ENCODE measurements around the gene KIF6.
A peak's percentile ranks its signal among the peaks of the same experiment; 100 is the strongest.
"Not testable (repeated sequence)": the region's sequence is repeated elsewhere in the genome, so short reads cannot be mapped to it uniquely, and the experiment has no call there.

KIF6 gene, protein sequence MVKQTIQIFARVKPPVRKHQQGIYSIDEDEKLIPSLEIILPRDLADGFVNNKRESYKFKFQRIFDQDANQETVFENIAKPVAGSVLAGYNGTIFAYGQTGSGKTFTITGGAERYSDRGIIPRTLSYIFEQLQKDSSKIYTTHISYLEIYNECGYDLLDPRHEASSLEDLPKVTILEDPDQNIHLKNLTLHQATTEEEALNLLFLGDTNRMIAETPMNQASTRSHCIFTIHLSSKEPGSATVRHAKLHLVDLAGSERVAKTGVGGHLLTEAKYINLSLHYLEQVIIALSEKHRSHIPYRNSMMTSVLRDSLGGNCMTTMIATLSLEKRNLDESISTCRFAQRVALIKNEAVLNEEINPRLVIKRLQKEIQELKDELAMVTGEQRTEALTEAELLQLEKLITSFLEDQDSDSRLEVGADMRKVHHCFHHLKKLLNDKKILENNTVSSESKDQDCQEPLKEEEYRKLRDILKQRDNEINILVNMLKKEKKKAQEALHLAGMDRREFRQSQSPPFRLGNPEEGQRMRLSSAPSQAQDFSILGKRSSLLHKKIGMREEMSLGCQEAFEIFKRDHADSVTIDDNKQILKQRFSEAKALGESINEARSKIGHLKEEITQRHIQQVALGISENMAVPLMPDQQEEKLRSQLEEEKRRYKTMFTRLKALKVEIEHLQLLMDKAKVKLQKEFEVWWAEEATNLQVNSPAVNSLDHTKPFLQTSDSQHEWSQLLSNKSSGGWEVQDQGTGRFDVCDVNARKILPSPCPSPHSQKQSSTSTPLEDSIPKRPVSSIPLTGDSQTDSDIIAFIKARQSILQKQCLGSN

GRCh38 chr6:39724787-39725631 lies at the start of gene KIF6:
TSS of gene KIF6 (minus strand) at chr6:39725408. CDS start at chr6:39725310, 98 bp downstream.
- peak; percentile 60 for DNase-seq

DNA sequence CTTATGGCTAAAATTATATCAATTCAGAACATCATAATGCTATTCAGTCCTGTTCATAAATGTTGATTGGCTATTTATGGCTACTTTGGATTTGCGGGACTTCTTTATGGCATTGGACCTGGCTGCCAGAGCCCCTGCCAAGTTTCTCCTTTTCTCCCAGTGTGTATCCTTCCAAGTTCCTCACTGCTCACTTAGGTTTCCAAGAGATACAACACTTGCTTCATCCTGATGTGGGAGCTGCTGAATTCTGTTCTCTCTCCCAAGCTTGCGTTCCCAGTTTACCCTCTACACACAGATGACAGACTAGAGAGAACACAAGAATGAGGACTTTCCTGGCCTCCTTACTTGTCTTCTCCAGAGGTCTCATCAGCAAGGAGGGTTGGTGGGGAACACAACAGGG lies 48.6 kb upstream of the KIF6 start:
- no peak for DNase-seq

DNA sequence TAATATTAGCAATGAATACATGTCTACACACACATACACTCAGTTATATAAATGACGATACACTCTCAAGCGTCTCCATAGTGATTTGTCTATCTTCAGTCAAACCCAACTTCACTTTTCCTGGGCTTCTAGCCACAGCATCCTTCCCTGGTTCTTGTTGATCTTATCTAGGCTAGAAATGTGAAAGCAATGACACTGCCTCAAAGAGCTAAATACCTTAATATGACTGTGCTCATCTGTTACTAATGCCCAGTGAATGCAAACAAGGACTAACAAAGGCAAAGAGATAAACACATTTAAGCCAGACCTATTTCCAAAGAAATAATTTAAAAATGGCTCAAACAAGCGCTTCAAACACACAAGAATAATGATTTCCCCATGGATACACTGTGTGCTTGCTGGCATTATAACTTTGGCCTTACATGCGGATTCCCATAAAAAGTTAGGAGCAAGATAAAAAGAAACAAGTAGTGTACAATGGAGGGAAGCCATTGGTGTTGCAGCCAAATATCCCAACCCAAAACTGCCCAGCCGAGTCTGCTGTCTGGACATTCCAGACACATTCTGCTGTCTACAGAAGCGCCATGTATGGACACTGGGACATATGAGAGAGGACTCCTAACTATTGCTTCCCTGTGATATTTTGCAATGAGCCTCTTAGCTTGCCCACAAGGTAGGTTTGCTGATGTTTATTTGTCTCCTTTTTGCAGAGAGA lies 47.5 kb upstream of the KIF6 start:
- no peak for DNase-seq

GRCh38 chr6:39770446-39770845 lies 45.2 kb upstream of the KIF6 start:
- no peak for DNase-seq

- no peak for DNase-seq
Measured at GRCh38 chr6:39769012-39769411, 43.8 kb upstream of the KIF6 start.

GRCh38 chr6:39765508-39766065 lies 40.4 kb upstream of the KIF6 start:
- DNase-seq, result no peak

GRCh38 chr6:39760226-39760952 lies 35.2 kb upstream of the KIF6 start:
- no peak for DNase-seq

- no peak for DNase-seq
Measured at GRCh38 chr6:39758905-39759605, 33.8 kb upstream of the KIF6 start.

DNA sequence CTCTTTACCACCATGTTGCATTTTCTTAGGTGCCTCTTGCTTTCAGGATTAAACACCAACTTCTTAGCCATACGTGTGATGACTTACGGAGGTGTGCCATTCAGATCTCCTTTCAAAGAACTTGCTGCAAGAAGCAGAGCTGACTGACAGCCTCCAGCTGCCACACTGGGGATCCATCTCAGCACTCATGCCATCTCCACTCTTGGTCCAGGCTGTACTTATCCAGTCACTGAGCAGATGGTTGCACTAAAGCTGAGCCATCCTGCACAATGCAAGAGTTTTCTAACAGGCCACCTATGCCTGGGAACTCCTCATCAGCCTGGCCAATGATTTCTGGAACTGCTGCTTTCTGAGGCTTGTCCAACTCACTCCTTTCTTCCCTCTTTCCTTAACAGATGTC lies 31.4 kb upstream of the KIF6 start:
- no peak for DNase-seq

- no peak for DNase-seq
Measured at GRCh38 chr6:39755231-39755630, 30.0 kb upstream of the KIF6 start.

DNA sequence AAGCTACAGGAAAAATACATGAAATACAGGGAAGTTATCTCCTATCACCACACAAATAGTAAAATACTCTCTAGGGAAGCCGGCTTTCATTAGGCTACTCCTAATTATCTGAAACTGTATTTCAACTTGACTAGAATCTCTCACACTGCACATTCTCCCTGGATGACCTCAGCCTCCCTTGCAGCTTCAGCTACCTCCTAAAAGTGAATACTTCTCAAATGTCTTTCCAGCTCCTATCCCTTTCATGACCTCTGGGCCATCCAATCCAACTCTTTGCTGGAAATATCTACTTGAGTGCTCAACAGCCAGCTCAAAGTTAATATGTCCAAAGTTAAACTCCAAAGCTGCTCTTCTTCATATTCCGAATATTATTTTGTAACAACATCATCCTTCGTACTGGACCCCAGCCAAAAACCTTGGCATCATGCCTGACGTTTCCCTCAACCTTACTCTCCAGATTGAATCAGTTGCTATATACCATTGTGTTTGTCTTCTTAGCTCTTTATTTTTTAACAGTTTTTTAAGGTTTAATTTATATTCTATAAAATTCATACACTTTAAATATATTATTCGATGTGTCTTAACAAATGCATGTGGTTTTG lies 29.4 kb upstream of the KIF6 start:
- DNase-seq, result no peak

- DNase-seq, result no peak
Measured at GRCh38 chr6:39753725-39754045, 28.5 kb upstream of the KIF6 start.

DNA sequence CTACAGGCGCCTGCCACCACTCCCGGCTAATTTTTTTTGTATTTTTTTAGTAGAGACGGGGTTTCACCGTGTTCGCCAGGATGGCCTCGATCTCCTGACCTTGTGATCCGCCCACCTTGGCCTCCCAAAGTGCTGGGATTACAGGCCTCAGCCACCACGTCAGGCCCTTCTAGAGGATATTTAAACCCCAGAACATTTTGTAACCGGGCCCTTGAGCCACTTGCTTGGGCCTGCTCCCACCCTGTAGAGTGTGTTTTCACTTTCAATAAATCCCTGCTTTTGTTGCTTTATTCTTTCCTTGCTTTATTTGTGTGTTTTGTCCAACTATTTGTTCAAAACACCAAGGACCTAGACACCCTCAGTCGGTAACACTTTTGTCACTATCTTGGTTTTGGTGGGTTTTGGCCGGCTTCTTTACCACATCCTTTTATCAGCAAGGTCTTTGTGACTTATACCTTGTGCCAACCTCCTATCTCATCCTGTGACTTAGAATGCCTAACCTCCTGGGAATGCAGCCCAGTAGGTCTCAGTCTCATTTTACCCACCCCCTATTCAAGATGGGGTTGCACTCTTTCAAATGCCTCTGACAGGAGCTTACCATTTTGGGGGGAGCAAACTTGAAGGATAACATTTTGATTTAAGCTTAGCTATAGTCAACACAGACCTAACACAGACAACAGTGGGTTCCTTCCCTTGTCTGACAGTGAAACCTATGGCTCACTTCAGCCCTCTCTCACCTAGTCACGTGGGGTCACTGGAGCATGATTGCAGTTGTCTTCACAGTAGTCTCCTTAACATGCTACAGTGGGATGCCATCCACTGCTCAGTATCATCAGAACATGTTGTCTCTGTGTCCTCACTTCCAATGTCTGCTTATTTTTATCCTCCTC lies 27.9 kb upstream of the KIF6 start:
- no peak for DNase-seq

GRCh38 chr6:39746795-39747194 lies 21.6 kb upstream of the KIF6 start:
- no peak for DNase-seq

DNA sequence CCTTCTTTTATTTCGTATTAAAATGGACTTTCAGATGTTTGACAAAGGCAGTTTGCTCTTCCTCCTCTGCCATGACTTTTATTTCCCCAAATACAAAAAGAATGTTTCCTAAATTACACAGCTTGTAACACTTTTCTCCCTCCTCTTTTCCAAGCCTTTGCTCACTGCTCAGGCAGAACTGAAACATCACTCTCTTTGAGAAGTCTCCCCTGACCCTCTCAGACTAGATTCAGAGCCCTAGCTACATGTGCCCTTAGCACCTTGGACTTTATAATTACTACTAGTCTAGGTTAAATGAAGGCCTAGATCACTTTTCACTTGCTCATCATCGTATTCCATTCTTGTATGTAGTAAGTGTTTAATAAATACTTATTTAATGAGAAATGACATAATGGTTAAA lies 8.5 kb upstream of the KIF6 start:
- DNase-seq, result no peak

DNA sequence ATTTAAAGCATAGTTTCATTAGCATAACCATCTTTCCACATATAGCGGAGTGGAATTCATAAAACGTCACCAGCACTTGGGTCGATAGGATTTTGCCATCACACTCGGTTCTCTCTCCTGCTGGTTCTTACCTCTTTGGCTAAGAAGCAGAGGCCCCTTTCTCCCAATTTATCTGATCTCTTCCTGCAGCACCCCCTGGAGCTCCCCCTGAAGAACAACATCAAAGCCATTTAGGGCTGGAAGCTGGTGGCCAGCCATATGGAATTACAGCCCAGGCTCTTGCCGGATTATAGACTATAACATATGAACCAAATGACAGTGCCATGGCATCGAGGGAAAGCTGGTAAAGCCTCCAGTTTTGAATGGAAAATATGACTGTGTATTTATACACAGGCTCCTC lies 6.4 kb upstream of the KIF6 start:
- DNase-seq, result no peak

- no peak for DNase-seq
Measured at GRCh38 chr6:39729945-39730344, 4.7 kb upstream of the KIF6 start.

DNA sequence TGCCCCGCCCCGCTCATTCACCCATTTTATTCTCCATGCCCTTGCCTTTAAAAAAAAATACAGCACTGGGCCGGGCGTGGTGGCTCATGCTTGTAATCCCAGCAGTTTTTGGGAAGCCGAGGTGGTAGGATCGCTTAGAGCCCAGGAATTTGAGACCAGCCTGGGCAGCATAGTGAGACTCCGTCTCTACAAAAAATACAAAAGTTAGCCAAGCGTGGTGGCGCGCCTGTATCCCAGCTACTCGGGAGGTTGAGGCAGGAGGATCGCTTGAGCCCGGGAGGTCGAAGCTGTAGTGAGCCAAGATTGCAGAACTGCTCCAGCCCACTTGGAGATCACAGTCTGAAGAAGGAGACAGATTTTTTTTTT lies 407 bp upstream of the KIF6 start:
- no peak for DNase-seq

DNA sequence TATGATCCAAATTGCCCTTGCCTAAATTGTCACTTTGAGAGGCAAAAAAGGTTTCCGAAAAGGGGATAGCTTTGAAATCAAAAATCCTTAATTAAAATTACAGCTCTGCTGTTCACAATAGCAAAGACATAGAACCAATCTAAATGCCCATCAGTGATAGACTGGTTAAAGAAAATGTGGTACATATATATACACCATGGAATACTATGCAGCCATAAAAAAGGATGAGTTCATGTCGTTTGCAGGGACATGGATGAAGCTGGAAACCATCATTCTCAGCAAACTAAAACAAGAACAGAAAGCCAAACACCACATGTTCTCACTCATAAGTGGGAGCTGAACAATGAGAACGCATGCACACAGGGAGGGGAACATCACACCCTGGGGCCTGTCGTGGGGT lies 1.9 kb downstream of the KIF6 start:
- not testable (repeated sequence) for DNase-seq

- DNase-seq, result no peak
Measured at GRCh38 chr6:39714802-39715201, 10.4 kb downstream of the KIF6 start.
